Breast epithelium (tissue), 4 donors: ENCODE results near the gene MAMSTR. TPM values are rescaled to one million over a fixed set of nuclear protein-coding genes. Genes with fewer than 3 reads are reported as not detected.

ENCODE experiments used
- DNase-seq, 2 donors: peaks; one replicate each; pipeline ENCODE4 v3.0.0-alpha.2; 2019; ENCODE audit warnings: low spot score in 2 of 2
- H3K27ac ChIP-seq, 2 donors: fragments of 200-600 bp; sonication (generic) in 1 of 2; one replicate each; pipeline ENCODE4 v1.5.1; 2016 to 2019; ENCODE audit warnings: mild to moderate bottlenecking in 1 of 2
- H3K27me3 ChIP-seq, 2 donors: fragments of 200-600 bp; sonication (generic) in 1 of 2; one replicate each; pipeline versions ENCODE4 v1.5.1 to v1.6.0; 2017 to 2019; ENCODE audit warnings: control low read depth in 1 of 2, mild to moderate bottlenecking in 1 of 2
- H3K36me3 ChIP-seq: fragments of 200-600 bp; one replicate; pipeline ENCODE4 v1.5.1; 2019
- H3K4me1 ChIP-seq, 2 donors: fragments of 200-600 bp; sonication (generic); one replicate each; pipeline ENCODE4 v1.5.1; 2016 to 2019; ENCODE audit warnings: control low read depth in 1 of 2
- H3K4me3 ChIP-seq, 3 donors: fragments of 200-600 bp; sonication (generic); 1 replicate in 2 of 3; 2 replicates in 1 of 3; pipeline ENCODE4 v1.5.1; 2016 to 2019; ENCODE audit warnings: mild to moderate bottlenecking in 3 of 3, moderate library complexity in 2 of 3
- H3K9me3 ChIP-seq, 2 donors: fragments of 200-600 bp; sonication (generic) in 1 of 2; one replicate each; pipeline ENCODE4 v1.5.1; 2016 to 2019; ENCODE audit warnings: control low read depth in 1 of 2
- POLR2A ChIP-seq: fragments of 450-650 bp; IDR thresholded peaks from one replicate; pipeline ENCODE4 v1.6.1; 2016; ENCODE audit warnings: antibody characterized with exemption, mild to moderate bottlenecking, moderate library complexity
- POLR2AphosphoS5 ChIP-seq, 3 donors: sonication (generic); formaldehyde crosslinking; IDR thresholded peaks; one replicate each; pipeline ENCODE4 v1.6.1; 2017; ENCODE audit warnings: antibody characterized with exemption in 3 of 3
- intact Hi-C: fragments of 100-400 bp; cut with DNase I; formaldehyde crosslinking; loops from one replicate; pipeline ENCODE4 v1.15.1; 2023; ENCODE audit warnings: low total_unique reads
- total RNA-seq, 3 donors: library from RNA; depleted of rRNA; stranded (reverse); fragments of >200 nt; gene quantifications; one replicate each; pipeline ENCODE4 v1.1.0, GENCODE V29; 2016
- TF ChIP-seq, protein P1 (sequence below), 3 donors: fragments of 450-650 bp; IDR thresholded peaks; one replicate each; pipeline ENCODE4 v1.5.1; 2016 to 2017; ENCODE audit warnings: antibody characterized with exemption in 3 of 3, mild to moderate bottlenecking in 3 of 3, moderate library complexity in 3 of 3

Gene MAMSTR
- total RNA-seq, 3 donors from 2014 or later: 0.32 to 1.9 (median 1.3) TPM

DNA sequence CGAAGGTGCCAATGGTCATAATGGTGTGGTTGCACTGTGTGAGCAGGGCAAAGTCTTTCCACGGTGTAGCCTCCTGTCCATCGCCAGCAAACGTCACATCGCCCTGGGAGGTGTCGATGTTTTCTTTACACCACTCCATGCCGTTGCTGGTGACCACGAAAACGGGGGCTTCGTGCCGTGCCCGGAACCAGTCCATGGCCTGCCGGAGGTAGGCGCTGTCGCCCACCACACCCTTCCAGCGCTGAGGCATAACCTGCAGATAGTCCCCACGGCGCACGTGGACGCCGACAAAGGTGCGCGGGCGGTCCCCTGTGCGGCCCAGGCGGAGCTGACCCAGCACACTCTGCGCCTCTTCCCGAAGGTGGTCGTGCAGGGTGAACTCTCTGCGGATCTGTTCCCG, 30.8 kb upstream of the MAMSTR start:
- H3K27me3 ChIP-seq: no peaks in the 10 kb centered on the region
- no peak for DNase-seq
- no peaks in the 10 kb centered on the region for H3K9me3 ChIP-seq
- H3K4me1 ChIP-seq: no peaks in the 10 kb centered on the region
- no peaks in the 10 kb centered on the region for H3K36me3 ChIP-seq
- intact Hi-C loops: no loop called here
- TF ChIP-seq POLR2A (no peak), POLR2AphosphoS5 (IDR thresholded peaks at IDR 0.05) (no peak)
- TF ChIP-seq, protein P1, sequence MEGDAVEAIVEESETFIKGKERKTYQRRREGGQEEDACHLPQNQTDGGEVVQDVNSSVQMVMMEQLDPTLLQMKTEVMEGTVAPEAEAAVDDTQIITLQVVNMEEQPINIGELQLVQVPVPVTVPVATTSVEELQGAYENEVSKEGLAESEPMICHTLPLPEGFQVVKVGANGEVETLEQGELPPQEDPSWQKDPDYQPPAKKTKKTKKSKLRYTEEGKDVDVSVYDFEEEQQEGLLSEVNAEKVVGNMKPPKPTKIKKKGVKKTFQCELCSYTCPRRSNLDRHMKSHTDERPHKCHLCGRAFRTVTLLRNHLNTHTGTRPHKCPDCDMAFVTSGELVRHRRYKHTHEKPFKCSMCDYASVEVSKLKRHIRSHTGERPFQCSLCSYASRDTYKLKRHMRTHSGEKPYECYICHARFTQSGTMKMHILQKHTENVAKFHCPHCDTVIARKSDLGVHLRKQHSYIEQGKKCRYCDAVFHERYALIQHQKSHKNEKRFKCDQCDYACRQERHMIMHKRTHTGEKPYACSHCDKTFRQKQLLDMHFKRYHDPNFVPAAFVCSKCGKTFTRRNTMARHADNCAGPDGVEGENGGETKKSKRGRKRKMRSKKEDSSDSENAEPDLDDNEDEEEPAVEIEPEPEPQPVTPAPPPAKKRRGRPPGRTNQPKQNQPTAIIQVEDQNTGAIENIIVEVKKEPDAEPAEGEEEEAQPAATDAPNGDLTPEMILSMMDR (IDR thresholded peaks at IDR 0.05): no peak
- H3K27ac ChIP-seq: no peak overlapping the region
- no peak overlapping the region for H3K4me3 ChIP-seq

GRCh38 chr19:48749571-48750198, 30.2 kb upstream of the MAMSTR start:
- no peak overlapping the region for H3K4me3 ChIP-seq

DNA sequence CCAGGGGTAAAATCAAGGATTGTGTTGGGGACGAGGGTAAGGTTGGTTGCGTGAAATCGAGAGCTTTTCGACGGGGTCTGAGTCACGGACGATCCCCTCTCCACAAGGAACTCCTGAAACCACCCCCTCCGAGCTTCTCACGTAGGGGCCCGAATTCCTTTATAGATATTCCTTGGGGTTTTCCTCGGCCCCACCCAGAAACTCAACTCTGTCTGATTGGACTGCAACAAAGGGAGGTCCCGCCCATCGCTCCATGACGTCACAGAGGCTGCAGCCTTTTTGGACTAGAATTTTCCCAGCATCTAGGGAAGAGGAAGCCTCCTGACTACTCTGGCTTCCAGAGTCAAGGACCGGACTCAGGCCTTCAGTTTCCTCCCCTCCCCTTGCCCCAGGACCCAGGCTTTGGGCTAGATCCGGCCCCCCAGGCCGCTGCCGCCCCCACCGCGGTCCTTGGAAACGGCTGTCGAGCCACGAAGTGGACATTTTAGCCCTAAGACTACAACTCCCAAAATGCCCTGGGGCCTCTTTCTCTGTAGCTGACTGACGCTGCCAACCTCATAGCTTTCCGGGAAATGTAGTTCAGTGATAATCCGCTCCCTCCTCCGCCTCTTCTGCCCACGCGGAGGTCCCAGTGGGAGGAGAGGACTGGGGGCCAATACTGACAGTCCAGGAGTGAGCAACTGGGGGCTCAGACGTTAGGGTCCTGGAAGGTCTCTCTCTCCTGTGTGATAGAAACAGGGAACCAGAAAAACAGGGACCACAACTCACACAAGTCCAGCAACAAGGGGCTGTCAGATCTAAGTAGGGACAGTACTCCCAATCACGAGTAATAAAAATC, 27.4 kb upstream of the MAMSTR start, which contains the start of gene IZUMO1:
IZUMO1 (minus strand) TSS at position 172 of the 838 bp plus-strand sequence. CDS start 1,050 bp downstream, outside the sequence.
- Histone ChIP-seq H3K27ac (peak within 1 kb of the TSS; percentile 52 to 75), H3K4me3 (peak within 1 kb of the TSS; percentile 33 to 57 (median 37)), H3K4me1 (no peaks in the 10 kb centered on the region), H3K9me3 (no peaks in the 10 kb centered on the region), H3K36me3 (no peaks in the 10 kb centered on the region), H3K27me3 (no peaks in the 10 kb centered on the region)
- TF ChIP-seq POLR2A: no peak
- no peak for TF ChIP-seq POLR2AphosphoS5 (IDR thresholded peaks at IDR 0.05)
- TF ChIP-seq, protein P1 (IDR thresholded peaks at IDR 0.05): no peak
- intact Hi-C loops: no loop called here
- DNase-seq: no peak

More at GRCh38 chr19:48749571-48750198, 30.2 kb upstream of the MAMSTR start:
- Histone ChIP-seq H3K27me3 (no peaks in the 10 kb centered on the region), H3K36me3 (no peaks in the 10 kb centered on the region), H3K4me1 (no peaks in the 10 kb centered on the region), H3K9me3 (no peaks in the 10 kb centered on the region), H3K27ac (no peak overlapping the region)
- TF ChIP-seq POLR2A: no peak
- no peak for TF ChIP-seq POLR2AphosphoS5 (IDR thresholded peaks at IDR 0.05)
- TF ChIP-seq, protein P1 (IDR thresholded peaks at IDR 0.05): no peak
- DNase-seq: no peak
- intact Hi-C loops: no loop called here

DNA sequence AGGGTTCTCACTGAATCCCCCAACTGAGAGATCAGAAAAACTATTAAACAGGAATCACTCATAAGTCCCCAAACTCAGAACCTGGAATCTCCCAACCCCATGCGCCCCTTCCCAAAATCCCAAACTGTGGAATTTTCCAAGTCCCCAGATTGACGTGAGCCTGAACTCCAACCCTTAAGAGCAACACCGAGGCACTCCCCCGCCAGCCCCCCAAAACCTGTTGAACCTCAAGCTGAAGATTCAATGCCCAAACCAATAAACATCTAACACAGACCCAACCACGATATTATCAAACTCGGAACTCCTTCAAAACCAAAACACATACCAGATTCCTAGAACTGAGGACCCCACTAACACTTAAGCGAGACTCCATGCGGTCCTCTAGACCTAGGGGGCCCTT, 26.6 kb upstream of the MAMSTR start:
- Histone ChIP-seq H3K9me3 (no peaks in the 10 kb centered on the region), H3K36me3 (no peaks in the 10 kb centered on the region), H3K4me1 (no peaks in the 10 kb centered on the region), H3K4me3 (no peak overlapping the region), H3K27me3 (no peaks in the 10 kb centered on the region), H3K27ac (peak overlapping the region in 1 of 2 donors; percentile 52)
- no peak for DNase-seq
- TF ChIP-seq, protein P1 (IDR thresholded peaks at IDR 0.05): no peak
- TF ChIP-seq POLR2A (no peak), POLR2AphosphoS5 (IDR thresholded peaks at IDR 0.05) (no peak)
- intact Hi-C loops: no loop called here
